ENCODE data around the gene TIMM23B. TPM values are rescaled to one million over a fixed set of nuclear protein-coding genes. Genes with fewer than 3 reads are reported as not detected.
"Not testable (repeated sequence)": the region's sequence is repeated elsewhere in the genome, so short reads cannot be mapped to it uniquely, and the experiment has no call there.

TIMM23B gene, protein sequence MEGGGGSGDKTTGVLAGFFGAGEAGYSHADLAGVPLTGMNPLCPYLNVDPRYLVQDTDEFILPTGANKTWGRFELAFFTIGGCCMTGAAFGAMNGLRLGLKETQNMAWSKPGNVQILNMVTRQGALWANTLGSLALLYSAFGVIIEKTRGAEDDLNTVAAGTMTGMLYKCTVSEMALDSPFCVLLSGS
- total RNA-seq: 19.2 and 19.6 TPM in 2 replicates
- long read RNA-seq, transcript TIMM23B-201 (7 exons, 1,142 nt): major isoform, 7 of 26 reads
- long read RNA-seq, partial matches to known transcripts: 3 of 26 reads
- long read RNA-seq, other reads (novel, unspliced or antisense): 11 of 26 reads

DNA sequence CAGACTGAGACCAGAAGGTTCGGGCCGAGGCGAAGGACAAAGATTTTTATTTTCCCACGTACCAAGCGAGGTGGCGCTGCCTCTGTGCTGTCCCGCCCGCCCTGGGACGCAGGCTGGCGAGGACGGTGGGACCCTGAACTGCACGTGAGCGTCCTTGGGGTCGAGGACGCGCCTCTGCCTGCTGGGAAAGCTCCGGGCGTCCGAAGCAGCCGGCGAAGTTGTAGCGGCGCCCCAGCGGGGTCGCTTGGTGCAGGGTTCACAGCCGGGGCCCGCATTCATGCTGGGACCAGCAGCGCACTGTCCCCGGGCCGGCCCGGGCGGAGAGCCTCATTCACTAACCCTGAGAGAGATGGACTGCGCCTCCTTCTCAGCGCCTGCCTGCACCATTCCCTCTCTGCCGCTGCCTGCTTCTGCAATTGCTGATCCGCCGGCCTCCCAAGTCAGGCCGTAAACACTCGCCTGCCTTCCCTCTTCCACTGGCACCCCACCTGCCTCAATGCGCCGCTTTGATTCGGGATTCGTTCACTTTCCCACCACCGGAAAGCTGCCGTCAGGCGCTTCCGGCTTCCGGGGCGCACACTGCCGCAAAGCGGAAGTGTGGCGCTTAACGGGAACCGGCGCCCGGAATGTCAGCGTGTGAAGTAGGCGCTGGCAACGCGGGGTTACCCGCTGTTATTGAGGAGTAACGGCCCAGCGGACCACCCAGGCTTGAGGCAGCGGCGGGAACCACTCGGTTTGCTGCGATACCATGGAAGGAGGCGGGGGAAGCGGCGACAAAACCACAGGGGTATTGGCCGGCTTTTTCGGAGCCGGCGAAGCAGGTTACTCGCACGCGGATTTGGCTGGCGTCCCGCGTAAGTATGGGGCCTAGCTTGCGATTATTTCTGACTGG is at the start of gene TIMM23B, which contains the start of gene PARG:
TIMM23B (plus strand) TSS at position 607 of the 892 bp plus-strand sequence; CDS start at position 749, 142 bp downstream.
PARG (minus strand) TSS at position 581 of the 892 bp plus-strand sequence; CDS start at position 279, 302 bp downstream.
- H3K9me3 Mint-ChIP-seq (ENCODE audit: low read depth); H3K36me3 Mint-ChIP-seq (ENCODE audit: insufficient read depth); H3K27me3 Mint-ChIP-seq: not testable (repeated sequence)
- DNase-seq (ENCODE audit: low spot score, unreplicated experiment): peak; percentile 72
- TF ChIP-seq, protein P1, sequence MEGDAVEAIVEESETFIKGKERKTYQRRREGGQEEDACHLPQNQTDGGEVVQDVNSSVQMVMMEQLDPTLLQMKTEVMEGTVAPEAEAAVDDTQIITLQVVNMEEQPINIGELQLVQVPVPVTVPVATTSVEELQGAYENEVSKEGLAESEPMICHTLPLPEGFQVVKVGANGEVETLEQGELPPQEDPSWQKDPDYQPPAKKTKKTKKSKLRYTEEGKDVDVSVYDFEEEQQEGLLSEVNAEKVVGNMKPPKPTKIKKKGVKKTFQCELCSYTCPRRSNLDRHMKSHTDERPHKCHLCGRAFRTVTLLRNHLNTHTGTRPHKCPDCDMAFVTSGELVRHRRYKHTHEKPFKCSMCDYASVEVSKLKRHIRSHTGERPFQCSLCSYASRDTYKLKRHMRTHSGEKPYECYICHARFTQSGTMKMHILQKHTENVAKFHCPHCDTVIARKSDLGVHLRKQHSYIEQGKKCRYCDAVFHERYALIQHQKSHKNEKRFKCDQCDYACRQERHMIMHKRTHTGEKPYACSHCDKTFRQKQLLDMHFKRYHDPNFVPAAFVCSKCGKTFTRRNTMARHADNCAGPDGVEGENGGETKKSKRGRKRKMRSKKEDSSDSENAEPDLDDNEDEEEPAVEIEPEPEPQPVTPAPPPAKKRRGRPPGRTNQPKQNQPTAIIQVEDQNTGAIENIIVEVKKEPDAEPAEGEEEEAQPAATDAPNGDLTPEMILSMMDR (IDR thresholded peaks at IDR 0.05; ENCODE audit: unreplicated experiment): peak; percentile 32
- Mint-ChIP-seq H3K4me1 (ENCODE audit: low read depth) (peaks cover 22% of the 10 kb centered on the region), H3K27ac (peak within 1 kb of the TSS; percentile 98), H3K4me3 (ENCODE audit: low read depth) (peak within 1 kb of the TSS; percentile 94)

DNA sequence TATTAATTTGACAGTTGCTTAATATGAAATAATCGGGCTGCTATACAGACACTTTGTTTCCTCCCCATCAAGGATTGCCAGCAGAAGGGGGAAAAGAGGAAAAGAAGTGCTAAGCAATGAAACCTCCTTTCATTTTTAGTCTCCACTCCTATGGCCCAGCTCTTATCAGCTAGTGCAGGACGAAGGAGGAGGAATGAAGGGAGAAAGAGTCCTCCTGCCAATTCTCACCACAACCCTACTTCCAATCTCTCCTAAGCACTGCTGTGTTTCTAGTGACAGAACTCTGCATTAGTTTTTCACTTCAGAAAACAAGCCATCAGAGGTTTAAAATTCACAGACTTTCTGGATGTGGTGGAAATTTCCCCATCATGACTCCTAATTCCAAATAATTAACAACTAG is 41.9 kb upstream of the TIMM23B start:
- not testable (repeated sequence) for H3K9me3 Mint-ChIP-seq (ENCODE audit: low read depth); H3K4me3 Mint-ChIP-seq (ENCODE audit: low read depth); H3K4me1 Mint-ChIP-seq (ENCODE audit: low read depth); DNase-seq (ENCODE audit: low spot score, unreplicated experiment); H3K27ac Mint-ChIP-seq; H3K27me3 Mint-ChIP-seq
- peaks cover 12% of the 10 kb centered on the region for H3K36me3 Mint-ChIP-seq (ENCODE audit: insufficient read depth)

DNA sequence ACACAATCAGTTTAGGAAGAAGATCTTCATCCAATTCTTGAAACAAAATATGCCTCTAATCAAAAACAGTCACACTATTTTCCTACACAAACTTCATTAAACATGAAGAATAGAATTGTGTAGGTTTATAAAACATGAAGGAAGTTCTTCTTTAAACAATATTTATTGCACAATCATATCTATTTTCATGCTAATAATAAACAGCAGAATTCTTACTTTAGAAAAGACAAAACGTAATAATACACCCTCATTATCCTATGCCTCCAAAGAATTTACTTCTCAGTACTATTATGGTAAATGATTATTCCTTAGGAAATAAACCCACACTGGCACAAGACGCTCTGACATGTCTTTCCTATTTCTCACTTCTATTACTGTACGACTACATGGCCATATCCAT is 41.4 kb upstream of the TIMM23B start:
- not testable (repeated sequence) for H3K27me3 Mint-ChIP-seq; H3K36me3 Mint-ChIP-seq (ENCODE audit: insufficient read depth); H3K9me3 Mint-ChIP-seq (ENCODE audit: low read depth); H3K4me1 Mint-ChIP-seq (ENCODE audit: low read depth); DNase-seq (ENCODE audit: low spot score, unreplicated experiment); H3K27ac Mint-ChIP-seq; H3K4me3 Mint-ChIP-seq (ENCODE audit: low read depth)

DNA sequence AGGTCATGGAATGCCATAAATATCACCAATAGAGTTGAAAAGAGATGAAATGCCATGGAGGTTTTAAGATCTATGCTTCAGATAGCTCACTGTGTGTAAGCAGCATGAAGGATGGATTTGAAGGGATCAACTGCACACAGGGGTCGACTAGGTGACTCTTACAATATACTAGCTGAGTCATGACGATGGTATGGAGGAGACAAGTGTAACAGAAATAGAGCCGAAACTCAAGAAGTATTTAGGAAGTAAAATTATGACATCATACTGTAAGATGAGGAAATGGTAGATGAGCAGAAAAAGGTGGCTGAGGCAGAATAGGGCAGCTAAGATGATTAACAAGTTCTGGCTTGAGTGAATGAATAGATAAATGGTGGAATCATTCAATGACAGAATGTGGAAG is 38.0 kb upstream of the TIMM23B start:
- H3K27me3 Mint-ChIP-seq; H3K4me1 Mint-ChIP-seq (ENCODE audit: low read depth); H3K27ac Mint-ChIP-seq; H3K9me3 Mint-ChIP-seq (ENCODE audit: low read depth); H3K4me3 Mint-ChIP-seq (ENCODE audit: low read depth); DNase-seq (ENCODE audit: low spot score, unreplicated experiment); H3K36me3 Mint-ChIP-seq (ENCODE audit: insufficient read depth): not testable (repeated sequence)

DNA sequence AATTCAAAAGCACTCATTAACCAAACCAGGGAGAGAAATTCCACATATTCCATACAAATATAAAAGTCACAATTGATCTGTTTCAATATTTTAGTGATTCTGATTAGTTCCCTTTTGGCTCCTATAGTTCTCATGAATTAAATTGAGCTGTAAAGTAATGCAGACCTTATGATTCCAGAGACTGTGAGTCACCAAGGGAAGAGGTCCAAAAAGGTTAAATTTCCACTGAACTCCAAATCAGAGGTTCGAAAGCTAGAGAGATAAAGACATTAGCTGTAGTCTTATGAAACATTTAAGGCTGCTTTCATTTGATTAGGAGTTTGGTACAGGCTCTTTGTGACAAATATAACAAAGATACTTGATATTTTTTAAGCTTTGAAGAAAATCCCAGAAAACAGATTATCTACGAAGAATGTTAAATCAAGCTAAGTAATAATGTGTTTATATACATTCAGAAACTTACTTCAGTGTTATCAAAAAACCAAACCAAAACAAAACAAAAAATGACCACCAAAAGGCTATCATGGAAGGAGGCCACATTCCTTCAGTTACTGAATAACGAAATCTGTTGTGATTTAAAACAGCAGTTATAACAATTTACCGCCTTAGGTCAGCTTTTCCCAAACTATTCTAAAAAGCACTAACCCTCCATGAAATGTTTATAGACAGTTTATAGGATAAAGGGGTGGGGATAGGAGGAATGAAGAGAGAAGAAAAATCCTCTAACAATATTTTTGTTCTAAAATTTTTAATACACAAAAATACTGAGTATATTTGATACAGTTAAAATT is 33.4 kb upstream of the TIMM23B start:
- not testable (repeated sequence) for H3K27me3 Mint-ChIP-seq; H3K36me3 Mint-ChIP-seq (ENCODE audit: insufficient read depth); H3K27ac Mint-ChIP-seq; H3K9me3 Mint-ChIP-seq (ENCODE audit: low read depth); H3K4me1 Mint-ChIP-seq (ENCODE audit: low read depth); DNase-seq (ENCODE audit: low spot score, unreplicated experiment); H3K4me3 Mint-ChIP-seq (ENCODE audit: low read depth)

DNA sequence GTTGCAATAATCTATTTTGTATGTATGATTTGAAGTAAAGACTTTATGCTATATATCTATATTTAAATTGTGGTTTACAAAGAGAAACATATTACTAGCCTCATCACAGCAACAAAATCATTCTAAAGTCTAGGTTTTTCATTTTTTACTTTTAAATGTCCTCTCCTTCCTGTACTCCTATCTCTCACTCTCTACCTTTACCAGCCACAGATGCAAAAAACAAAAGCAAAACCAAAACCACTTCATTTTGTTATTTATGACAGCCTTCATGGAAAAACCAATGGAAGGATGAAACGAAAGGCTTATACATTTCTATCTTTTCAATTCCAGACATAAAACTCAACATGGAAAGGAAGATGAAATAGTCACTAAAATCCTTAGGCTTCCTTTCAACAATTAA is 31.6 kb upstream of the TIMM23B start:
- H3K27ac Mint-ChIP-seq; H3K27me3 Mint-ChIP-seq; H3K4me1 Mint-ChIP-seq (ENCODE audit: low read depth); DNase-seq (ENCODE audit: low spot score, unreplicated experiment); H3K4me3 Mint-ChIP-seq (ENCODE audit: low read depth); H3K36me3 Mint-ChIP-seq (ENCODE audit: insufficient read depth); H3K9me3 Mint-ChIP-seq (ENCODE audit: low read depth): not testable (repeated sequence)

DNA sequence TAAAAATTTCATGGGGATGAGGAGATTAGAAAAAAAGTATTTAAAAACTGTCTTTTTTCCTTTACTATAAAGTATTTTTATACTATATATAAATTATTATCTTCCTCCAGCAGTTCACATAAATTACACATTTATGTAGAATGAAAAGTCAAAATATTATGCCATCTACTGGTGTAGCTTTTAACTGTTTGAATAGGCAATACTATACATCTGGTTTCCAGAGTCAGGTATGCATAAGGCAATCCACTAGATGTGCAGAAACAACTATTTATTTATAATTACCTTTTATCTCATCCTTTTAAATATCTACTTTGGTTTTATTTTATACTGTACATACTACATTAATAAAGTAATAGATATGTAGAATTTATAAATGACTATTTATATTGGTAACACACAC is 25.4 kb upstream of the TIMM23B start:
- H3K27me3 Mint-ChIP-seq: not testable (repeated sequence)

DNA sequence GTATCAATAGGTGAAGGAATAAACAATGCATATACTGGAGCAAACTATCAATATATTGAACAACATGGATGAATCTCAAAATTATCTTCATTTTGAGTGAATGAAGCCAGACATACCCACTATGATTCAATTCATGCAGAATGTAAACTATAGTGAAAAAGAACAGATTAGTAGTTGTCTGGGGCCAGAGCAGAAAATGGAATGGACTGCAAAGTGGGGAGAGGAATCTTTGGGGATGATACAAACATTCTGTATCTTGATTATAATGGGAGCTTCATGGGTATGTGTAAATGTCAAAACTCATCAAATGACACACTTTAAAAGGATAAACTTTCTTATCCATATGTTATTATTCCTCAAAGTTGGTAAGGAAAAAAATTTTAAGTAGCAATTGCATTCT is 23.9 kb upstream of the TIMM23B start:
- H3K36me3 Mint-ChIP-seq (ENCODE audit: insufficient read depth); H3K27ac Mint-ChIP-seq; H3K9me3 Mint-ChIP-seq (ENCODE audit: low read depth); DNase-seq (ENCODE audit: low spot score, unreplicated experiment); H3K4me3 Mint-ChIP-seq (ENCODE audit: low read depth); H3K27me3 Mint-ChIP-seq; H3K4me1 Mint-ChIP-seq (ENCODE audit: low read depth): not testable (repeated sequence)

More for the DNA sequence above, 25.4 kb upstream of the TIMM23B start:
- H3K4me3 Mint-ChIP-seq (ENCODE audit: low read depth); H3K36me3 Mint-ChIP-seq (ENCODE audit: insufficient read depth); H3K27ac Mint-ChIP-seq; H3K4me1 Mint-ChIP-seq (ENCODE audit: low read depth); H3K9me3 Mint-ChIP-seq (ENCODE audit: low read depth); DNase-seq (ENCODE audit: low spot score, unreplicated experiment): not testable (repeated sequence)

DNA sequence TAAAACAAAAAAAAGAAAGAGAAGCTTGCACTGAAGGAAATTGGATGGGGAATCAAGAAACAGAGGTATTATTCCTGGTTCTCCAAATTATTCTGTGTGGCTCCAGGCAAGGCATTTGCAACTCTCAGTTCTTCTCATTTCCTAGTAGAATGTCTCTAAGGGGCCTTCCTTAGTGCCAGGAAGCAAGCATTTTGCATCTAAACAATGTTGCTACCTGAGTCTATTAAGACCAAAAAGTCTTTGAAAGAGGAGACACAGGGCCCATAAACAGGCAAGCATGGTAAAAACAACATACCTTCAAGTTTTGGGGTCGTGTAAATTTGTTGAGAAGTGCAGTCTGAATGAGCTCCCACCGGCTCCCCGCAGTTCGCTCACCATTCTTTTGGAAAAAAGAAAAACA is 19.8 kb upstream of the TIMM23B start:
- not testable (repeated sequence) for H3K4me3 Mint-ChIP-seq (ENCODE audit: low read depth); H3K36me3 Mint-ChIP-seq (ENCODE audit: insufficient read depth)

DNA sequence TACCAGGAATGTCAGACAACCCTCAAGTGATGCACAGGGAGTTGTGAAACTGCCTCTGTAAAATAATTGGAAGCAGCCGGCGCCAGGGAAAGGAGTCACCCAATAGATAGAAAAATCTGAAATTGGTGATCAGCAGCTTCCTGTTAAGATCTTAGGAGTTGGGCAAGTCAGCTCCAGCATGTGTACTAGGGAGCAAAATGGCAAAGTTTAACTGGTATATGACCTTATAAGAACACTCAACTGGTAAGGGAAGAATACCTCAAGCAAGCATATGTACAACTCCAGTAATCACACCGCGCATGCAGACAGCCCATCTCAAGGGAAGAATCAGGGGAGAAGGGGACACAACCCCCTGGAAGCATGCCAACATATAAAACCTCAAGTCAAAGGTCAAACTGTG is 18.3 kb upstream of the TIMM23B start:
- H3K4me3 Mint-ChIP-seq (ENCODE audit: low read depth); H3K4me1 Mint-ChIP-seq (ENCODE audit: low read depth); DNase-seq (ENCODE audit: low spot score, unreplicated experiment); H3K9me3 Mint-ChIP-seq (ENCODE audit: low read depth); H3K27me3 Mint-ChIP-seq; H3K27ac Mint-ChIP-seq; H3K36me3 Mint-ChIP-seq (ENCODE audit: insufficient read depth): not testable (repeated sequence)

More for the DNA sequence above, 19.8 kb upstream of the TIMM23B start:
- H3K27me3 Mint-ChIP-seq; H3K4me1 Mint-ChIP-seq (ENCODE audit: low read depth); H3K9me3 Mint-ChIP-seq (ENCODE audit: low read depth); DNase-seq (ENCODE audit: low spot score, unreplicated experiment); H3K27ac Mint-ChIP-seq: not testable (repeated sequence)

DNA sequence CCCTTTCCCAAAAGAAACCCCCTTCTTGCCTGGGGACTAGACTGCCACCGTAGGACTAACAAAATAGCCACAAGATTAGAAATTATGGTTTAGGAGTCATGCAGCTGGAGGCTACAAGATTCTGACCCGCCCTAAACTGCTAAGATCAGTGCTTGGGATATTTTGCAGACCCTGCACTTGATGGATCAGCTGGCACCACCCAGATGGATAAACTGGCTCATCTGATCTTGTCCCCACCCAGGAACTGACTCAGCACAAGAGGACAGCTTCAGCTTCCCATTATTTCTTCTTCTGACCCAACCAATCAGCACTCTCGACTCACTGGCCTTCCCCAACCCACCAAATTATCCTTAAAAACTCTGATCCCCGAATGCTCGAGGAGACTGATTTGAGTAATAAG is 10.6 kb upstream of the TIMM23B start:
- not testable (repeated sequence) for H3K36me3 Mint-ChIP-seq (ENCODE audit: insufficient read depth); DNase-seq (ENCODE audit: low spot score, unreplicated experiment); H3K4me3 Mint-ChIP-seq (ENCODE audit: low read depth); H3K4me1 Mint-ChIP-seq (ENCODE audit: low read depth); H3K27me3 Mint-ChIP-seq; H3K27ac Mint-ChIP-seq; H3K9me3 Mint-ChIP-seq (ENCODE audit: low read depth)

Measured in progenitor cell of endocrine pancreas (in vitro differentiated cells).